ENCODE data around the gene NF1.

NF1 gene

GRCh38 chr17:31397256-31397939 lies 302.6 kb downstream of the NF1 start:
- no peak for DNase-seq (ENCODE audit: low read depth in 4 of 4, low spot score in 1 of 4)

- DNase-seq (ENCODE audit: low read depth in 4 of 4, low spot score in 1 of 4), result no peak
These were observed 303.9 kb downstream of the NF1 start for GRCh38 chr17:31398381-31399311.

GRCh38 chr17:31400481-31400950 lies 305.7 kb downstream of the NF1 start:
- DNase-seq (ENCODE audit: low read depth in 4 of 4, low spot score in 1 of 4), result no peak

- DNase-seq (ENCODE audit: low read depth in 4 of 4, low spot score in 1 of 4), result no peak
These were observed 306.9 kb downstream of the NF1 start for GRCh38 chr17:31401456-31402254.

GRCh38 chr17:31404028-31404949 lies 309.5 kb downstream of the NF1 start:
- DNase-seq (ENCODE audit: low read depth in 4 of 4, low spot score in 1 of 4), result no peak

- no peak for DNase-seq (ENCODE audit: low read depth in 4 of 4, low spot score in 1 of 4)
These were observed 311.2 kb downstream of the NF1 start for GRCh38 chr17:31405890-31406371.

GRCh38 chr17:31408586-31408985 lies 313.8 kb downstream of the NF1 start:
- no peak for DNase-seq (ENCODE audit: low read depth in 4 of 4, low spot score in 1 of 4)

- DNase-seq (ENCODE audit: low read depth in 4 of 4, low spot score in 1 of 4), result no peak
These were observed 317.0 kb downstream of the NF1 start for GRCh38 chr17:31411707-31412285.

GRCh38 chr17:31412511-31412910 lies 317.7 kb downstream of the NF1 start:
- DNase-seq (ENCODE audit: low read depth in 4 of 4, low spot score in 1 of 4), result no peak

GRCh38 chr17:31413081-31413799 lies 318.5 kb downstream of the NF1 start:
- DNase-seq (ENCODE audit: low read depth in 4 of 4, low spot score in 1 of 4), result no peak

GRCh38 chr17:31413874-31414549 lies 319.2 kb downstream of the NF1 start:
- DNase-seq (ENCODE audit: low read depth in 4 of 4, low spot score in 1 of 4), result no peak

GRCh38 chr17:31414550-31414918 lies 319.8 kb downstream of the NF1 start:
- no peak for DNase-seq (ENCODE audit: low read depth in 4 of 4, low spot score in 1 of 4)

GRCh38 chr17:31415004-31415454 lies 320.3 kb downstream of the NF1 start:
- no peak for DNase-seq (ENCODE audit: low read depth in 4 of 4, low spot score in 1 of 4)

GRCh38 chr17:31415640-31416502 lies 321.1 kb downstream of the NF1 start:
- no peak for DNase-seq (ENCODE audit: low read depth in 4 of 4, low spot score in 1 of 4)

GRCh38 chr17:31416503-31416923 lies 321.7 kb downstream of the NF1 start:
- DNase-seq (ENCODE audit: low read depth in 4 of 4, low spot score in 1 of 4), result no peak

- no peak for DNase-seq (ENCODE audit: low read depth in 4 of 4, low spot score in 1 of 4)
These were observed 322.4 kb downstream of the NF1 start for GRCh38 chr17:31417051-31417792.
